ENCODE measurements around the gene SP6.

Gene SP6

GRCh38 chr17:47806913-47807255 lies 44.1 kb downstream of the SP6 start:
- TF ChIP-seq, protein P1, sequence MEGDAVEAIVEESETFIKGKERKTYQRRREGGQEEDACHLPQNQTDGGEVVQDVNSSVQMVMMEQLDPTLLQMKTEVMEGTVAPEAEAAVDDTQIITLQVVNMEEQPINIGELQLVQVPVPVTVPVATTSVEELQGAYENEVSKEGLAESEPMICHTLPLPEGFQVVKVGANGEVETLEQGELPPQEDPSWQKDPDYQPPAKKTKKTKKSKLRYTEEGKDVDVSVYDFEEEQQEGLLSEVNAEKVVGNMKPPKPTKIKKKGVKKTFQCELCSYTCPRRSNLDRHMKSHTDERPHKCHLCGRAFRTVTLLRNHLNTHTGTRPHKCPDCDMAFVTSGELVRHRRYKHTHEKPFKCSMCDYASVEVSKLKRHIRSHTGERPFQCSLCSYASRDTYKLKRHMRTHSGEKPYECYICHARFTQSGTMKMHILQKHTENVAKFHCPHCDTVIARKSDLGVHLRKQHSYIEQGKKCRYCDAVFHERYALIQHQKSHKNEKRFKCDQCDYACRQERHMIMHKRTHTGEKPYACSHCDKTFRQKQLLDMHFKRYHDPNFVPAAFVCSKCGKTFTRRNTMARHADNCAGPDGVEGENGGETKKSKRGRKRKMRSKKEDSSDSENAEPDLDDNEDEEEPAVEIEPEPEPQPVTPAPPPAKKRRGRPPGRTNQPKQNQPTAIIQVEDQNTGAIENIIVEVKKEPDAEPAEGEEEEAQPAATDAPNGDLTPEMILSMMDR (IDR thresholded peaks at IDR 0.05; ENCODE audit: control extremely low read depth, extremely low read depth, low read depth, missing control alignments), result no peak
- CTCF ChIA-PET, result interaction anchor here (1.0 kb wide), 1 partner anchor 22 kb away, joined by 4 read pairs; no protein-coding TSS in a partner anchor
- no peak for DNase-seq (ENCODE audit: extremely low spot score)
- POLR2A ChIA-PET, result no interaction called here

DNA sequence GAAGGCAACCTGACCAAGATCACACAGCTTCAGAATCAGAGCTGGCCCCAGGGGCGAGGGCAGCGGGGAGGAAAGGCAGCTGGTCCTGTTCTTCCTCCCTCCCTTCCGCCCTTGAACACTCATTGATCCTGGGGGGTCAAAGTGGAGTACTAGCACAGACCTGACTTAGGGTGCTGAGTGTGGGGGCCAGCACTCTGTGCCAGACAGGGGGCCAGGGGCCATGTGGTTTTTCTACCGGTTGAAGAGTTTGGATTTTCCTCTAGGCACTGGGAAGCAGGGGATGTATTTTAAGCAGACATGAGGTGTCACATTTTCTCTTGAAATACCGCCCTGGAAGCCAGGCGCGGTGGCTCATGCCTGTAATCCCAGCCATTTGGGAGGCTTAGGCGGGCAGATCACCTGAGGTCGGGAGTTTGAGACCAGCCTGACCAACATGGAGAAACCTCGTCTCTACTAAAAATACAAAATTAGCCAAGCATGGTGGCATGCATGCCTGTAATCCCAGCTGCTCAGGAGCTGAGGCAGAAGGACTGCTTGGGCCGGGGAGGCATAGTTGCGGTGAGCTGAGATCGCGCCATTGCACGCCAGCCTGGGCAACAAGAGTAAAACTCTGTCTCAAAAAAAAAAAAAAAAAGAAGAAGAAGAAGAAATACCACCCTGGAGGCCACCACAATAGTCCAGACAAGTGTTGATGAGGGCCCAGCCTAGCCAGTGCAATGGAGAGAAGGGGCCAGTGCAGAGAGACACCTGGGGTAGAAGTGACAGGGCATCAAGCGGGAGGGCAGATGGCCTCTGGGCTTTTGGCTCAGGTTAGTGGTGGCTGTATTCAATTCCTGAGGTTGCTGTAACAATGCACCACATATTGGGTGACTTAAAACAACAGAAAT lies 44.7 kb downstream of the SP6 start:
- CTCF ChIA-PET, result interaction anchor here (1.0 kb wide), 1 partner anchor 21 kb away, joined by 4 read pairs; no protein-coding TSS in a partner anchor
- DNase-seq (ENCODE audit: extremely low spot score), result no peak
- TF ChIP-seq, protein P1 (IDR thresholded peaks at IDR 0.05; ENCODE audit: control extremely low read depth, extremely low read depth, low read depth, missing control alignments), result no peak
- POLR2A ChIA-PET, result no interaction called here

GRCh38 chr17:47804461-47804860 lies 46.5 kb downstream of the SP6 start:
- POLR2A ChIA-PET, result interaction anchor here (0.6 to 0.9 kb wide), 2 partner anchors 72 to 157 kb away, joined by 3 to 4 read pairs; partner anchors contain the start of gene TBX21
- CTCF ChIA-PET, result interaction anchor here (1.0 to 1.6 kb wide), 2 partner anchors 37 to 105 kb away, joined by 3 to 4 read pairs; partner anchors contain the start of gene SCRN2
- no peak for DNase-seq (ENCODE audit: extremely low spot score)
- TF ChIP-seq, protein P1 (IDR thresholded peaks at IDR 0.05; ENCODE audit: control extremely low read depth, extremely low read depth, low read depth, missing control alignments), result no peak

GRCh38 chr17:47803751-47804150 lies 47.2 kb downstream of the SP6 start:
- ChIA-PET POLR2A (no interaction called here), CTCF (interaction anchor here (1.6 kb wide), 1 partner anchor 104 kb away, joined by 4 read pairs; no protein-coding TSS in a partner anchor)
- DNase-seq (ENCODE audit: extremely low spot score), result no peak
- TF ChIP-seq, protein P1 (IDR thresholded peaks at IDR 0.05; ENCODE audit: control extremely low read depth, extremely low read depth, low read depth, missing control alignments), result no peak

- ChIA-PET CTCF (interaction anchor here (3.1 kb wide), 1 partner anchor 138 kb away, joined by 16 read pairs; no protein-coding TSS in a partner anchor), POLR2A (no interaction called here)
- DNase-seq (ENCODE audit: extremely low spot score), result no peak
- TF ChIP-seq, protein P1 (IDR thresholded peaks at IDR 0.05; ENCODE audit: control extremely low read depth, extremely low read depth, low read depth, missing control alignments), result no peak
These were observed 47.8 kb downstream of the SP6 start for GRCh38 chr17:47803201-47803600.

DNA sequence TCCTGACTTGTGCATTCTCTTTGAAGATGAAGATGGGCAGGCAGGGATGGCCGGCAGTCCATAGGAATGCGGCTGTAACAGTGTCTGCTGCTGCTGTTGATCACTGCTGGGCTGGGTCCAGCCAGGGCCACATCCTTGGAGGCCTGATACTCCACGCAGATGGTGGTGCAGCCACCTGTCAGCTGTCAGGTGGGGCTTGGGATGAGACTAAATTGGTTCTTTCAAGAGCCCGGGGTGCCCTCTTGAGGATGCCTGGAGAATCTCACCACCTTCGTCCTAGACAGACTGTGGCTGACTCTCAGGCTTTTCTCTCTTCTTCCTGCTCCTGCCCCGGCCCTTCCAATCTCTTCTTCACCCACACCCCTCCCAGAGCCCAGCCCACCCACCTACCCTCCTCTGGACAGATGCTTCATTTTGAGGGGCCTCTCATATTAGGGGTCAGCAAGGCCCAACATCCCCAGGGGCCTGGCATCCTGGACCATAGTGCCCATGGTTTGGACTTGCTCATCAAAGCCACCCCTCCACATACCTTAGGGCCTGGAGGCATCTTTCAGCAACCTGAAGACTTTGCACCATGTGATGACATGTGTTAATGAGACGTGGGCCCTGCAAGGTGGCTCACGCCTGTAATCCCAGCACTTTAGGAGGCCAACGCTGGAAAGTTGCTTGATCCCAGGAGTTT lies 48.5 kb downstream of the SP6 start:
- POLR2A ChIA-PET, result no interaction called here
- DNase-seq (ENCODE audit: extremely low spot score), result peak; percentile 84
- CTCF ChIA-PET, result interaction anchor here (0.7 to 3.1 kb wide), 14 partner anchors 12 to 138 kb away, joined by 3 to 16 read pairs (median 5); partner anchors contain the start of gene TBX21
- TF ChIP-seq, protein P1 (IDR thresholded peaks at IDR 0.05; ENCODE audit: control extremely low read depth, extremely low read depth, low read depth, missing control alignments), result peak; percentile 66

All from GM10248 (cell line).